HG02943 (cell line): ENCODE results near the gene PHAX.
"Not testable (repeated sequence)": the region's sequence is repeated elsewhere in the genome, so short reads cannot be mapped to it uniquely, and the experiment has no call there.

ENCODE experiments used
- ATAC-seq: cut with Tn5 transposase; IDR thresholded peaks from one replicate; pipeline ENCODE4 v1.9.1; 2021; ENCODE audit warnings: mild to moderate bottlenecking, low read depth, moderate library complexity; ENCODE audit not compliant: unreplicated experiment

PHAX gene, protein sequence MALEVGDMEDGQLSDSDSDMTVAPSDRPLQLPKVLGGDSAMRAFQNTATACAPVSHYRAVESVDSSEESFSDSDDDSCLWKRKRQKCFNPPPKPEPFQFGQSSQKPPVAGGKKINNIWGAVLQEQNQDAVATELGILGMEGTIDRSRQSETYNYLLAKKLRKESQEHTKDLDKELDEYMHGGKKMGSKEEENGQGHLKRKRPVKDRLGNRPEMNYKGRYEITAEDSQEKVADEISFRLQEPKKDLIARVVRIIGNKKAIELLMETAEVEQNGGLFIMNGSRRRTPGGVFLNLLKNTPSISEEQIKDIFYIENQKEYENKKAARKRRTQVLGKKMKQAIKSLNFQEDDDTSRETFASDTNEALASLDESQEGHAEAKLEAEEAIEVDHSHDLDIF

DNA sequence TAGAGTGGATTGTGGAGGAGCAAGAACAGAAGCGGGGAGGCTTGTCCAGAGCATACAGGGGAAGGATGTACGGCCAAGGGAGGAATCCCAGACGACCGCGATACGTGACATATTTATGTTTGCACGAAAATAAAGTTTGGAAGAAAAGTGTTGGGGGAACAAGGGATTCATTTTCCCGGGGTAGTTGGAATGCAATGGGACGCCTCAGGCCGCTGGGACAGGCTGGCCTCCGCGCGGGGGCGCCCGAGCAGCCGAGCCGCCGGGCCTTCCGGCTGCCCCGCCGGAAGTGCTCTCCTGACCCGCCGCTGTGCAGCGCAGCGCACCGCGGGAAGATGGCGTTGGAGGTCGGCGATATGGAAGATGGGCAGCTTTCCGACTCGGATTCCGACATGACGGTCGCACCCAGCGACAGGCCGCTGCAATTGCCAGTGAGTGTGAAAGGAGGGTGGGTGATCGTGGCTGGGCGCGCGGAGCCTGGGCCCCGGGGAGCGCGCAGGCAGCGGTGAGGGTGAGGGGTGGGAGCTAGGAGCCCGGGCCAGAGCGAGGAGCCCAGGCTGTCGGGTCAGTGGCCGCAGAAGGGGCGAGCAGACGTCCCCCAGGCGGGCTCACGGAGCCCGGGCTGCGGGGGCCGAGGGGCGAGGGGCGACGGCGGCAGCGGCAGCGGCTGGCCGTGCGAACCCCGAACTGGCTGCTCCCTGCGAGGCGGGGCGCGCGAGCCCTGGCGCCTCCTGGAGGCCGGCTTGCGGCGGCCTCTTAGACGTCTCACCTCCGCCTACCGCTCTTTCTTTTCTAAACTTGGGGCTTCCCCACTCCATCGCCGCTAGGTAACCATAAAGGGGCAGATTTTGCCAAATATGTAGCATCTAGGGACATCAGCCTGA is at the start of gene PHAX:
Gene PHAX (plus strand): TSS at position 317 of the 881 bp plus-strand sequence. CDS start 16 bp downstream, at position 333.
- peak; percentile 93 for ATAC-seq

DNA sequence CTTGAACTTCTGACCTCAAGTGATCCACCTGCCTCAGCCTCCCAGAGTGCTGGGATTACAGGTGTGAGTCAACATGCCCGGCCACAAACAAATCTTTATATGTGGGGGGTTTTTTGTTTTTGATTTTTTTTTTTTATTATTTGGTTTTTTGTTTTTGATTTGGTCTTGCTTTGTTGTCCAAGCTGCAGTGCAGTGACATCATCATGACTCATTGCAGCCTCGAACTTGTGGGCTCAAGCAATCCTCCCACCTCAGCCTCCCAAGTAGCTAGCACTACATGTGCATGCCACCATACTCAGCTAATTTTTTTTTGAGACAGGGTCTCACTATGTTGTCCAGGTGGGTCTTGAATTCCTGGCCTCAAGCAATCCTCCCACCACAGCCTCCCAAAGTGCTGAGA is 48.1 kb upstream of the PHAX start:
- no peak for ATAC-seq

DNA sequence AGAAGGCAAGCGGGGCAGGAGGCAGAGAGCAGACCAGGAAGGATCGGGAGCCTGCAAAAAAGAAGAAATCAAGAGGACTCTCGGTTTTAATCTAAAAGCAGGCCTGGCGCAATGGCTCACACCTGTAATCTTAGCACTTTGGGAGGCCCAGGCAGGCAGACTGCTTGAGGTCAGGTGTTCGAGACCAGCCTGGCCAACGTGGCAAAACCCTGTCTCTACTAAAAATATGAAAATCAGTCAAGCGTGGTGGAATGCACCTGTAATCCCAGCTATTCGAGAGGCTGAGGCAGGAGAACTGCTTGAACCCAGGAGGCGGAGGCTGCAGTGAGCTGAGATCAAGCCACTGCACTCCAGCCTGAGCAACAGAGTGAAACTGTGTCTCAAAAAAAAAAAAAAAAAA is 45.6 kb upstream of the PHAX start:
- not testable (repeated sequence) for ATAC-seq

DNA sequence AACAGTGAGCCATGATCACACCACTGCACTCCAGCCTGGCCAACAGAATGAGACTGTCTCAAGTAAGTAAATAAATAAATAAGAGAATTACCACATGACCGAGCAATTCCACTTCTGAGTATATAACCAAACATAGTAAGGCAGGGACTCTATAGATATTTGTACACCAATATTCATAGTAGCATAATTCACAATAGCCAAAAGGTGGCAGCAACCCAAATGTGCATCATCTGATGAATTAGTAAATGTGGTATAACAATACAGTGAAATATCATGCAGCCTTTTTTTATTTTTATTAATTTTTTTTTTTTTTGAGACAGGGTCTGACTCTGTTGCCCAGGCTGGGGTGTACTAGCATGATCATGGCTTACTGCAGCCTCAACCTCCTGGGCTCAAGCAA is 38.8 kb upstream of the PHAX start:
- no peak for ATAC-seq

DNA sequence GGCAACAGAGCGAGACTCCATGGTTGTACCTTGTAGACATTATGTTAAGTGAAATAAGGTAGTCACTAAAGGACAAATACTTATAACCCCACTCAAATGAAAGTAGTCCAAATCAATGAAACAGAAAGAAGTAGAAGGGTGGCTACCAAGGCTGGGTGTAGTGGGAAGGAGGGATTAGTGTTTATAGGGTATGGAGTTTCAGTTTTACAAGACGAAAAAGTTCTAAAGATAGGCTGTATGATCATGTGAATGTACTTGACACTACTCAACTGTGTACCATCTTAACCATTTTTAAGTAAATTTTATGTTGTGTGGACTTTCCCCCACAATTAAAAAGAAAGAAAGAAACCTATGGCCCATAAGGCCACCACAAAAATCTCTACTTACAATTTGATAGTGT is 37.9 kb upstream of the PHAX start:
- ATAC-seq = peak; percentile 86

DNA sequence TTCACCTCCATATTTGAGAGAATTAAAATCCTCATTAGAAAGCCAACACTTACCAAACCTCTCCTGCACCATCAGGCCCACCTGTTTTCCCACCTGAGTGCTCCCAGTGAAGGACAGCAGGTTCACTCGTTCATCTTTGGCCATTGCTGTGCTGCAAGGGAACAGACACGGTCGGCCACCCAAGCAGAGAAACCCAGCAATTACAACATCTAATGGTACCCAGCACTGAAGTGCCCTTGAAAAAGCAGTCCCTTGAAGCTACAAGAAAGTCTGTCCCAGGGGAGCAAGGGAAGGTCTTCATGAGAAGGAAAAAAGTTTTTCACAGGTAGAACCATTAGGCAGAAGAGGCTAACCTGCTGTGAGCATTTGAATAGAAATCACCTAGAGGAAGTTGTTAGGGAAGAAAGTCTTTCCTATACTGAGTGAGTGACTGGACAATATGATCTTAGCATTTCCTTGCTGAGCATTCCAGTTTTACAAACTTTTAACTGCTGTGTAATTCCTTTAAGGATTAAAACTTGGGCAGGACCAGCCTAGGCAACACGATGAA is 32.5 kb upstream of the PHAX start:
- no peak for ATAC-seq

DNA sequence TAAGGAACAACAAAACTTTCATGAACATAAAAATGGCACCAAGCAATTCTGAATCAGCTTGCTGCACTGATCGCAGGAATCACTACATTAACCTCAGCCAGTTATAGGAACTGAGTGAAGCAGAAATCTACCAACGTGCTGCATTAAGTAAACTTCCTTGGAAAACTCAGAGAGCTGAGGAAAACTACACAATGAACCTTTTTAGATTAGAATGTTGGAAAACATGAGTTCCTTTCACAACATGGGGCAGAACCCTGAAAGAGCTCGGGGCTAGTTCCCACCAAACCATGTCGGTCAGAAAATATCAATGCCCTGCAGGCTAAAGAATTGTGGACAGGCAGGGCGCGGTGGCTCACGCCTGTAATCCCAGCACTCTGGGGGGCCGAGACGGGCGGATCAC is 25.1 kb upstream of the PHAX start:
- no peak for ATAC-seq

DNA sequence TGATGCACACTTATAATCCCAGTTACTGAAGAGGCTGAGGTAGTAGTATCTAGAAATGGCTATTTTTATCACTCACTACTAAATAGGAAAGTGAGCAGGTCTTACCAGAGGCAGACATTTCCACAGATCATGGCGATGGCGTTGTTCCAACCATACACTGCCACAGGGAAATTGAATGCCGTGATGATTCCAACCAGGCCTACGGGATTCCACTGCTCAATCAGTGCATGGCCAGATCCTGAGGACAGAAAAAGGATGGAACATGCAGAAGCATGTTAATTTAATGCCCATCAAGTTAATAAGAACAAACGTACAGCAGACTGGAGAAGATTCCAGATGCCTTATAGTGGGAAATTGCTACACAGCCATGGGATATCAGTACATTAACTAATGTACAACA is 23.8 kb upstream of the PHAX start:
- ATAC-seq = no peak

DNA sequence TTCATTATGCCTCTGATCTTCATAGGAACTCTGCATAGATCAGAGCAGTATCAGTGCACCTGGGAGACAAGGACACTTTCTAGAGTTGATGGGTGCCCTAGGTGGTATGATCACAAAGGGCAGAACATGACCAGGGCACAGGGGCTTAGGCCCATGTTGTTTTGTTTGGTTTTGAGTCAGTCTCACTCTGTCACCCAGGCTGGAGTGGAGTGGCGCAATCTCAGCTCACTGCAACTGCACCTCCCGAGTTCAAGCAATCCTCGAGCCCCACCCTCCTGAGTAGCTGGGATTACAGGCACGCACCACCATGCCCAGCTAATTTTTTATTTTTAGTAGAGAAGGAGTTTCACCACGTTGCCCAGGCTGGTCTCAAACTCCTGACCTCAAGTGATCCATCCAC is 23.3 kb upstream of the PHAX start:
- ATAC-seq = no peak

DNA sequence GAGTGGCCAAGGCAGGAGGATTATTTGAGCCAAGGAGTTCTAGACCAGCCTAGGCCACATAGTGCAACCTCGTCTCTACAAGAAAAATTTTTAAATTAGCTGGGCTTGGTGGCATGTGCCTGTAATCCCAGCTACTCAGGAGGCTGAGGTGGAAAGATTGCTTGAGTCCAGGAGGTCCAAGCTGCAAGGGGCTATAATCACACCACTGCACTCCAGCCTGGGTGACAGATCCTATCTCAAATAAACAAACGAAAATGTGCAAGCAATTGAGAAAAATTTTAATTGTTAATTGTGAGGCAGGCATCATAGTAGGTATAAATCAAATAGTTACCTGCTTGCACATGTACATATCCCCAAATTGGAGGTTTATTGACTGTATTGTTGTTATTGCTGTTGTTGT is 21.0 kb upstream of the PHAX start:
- no peak for ATAC-seq

DNA sequence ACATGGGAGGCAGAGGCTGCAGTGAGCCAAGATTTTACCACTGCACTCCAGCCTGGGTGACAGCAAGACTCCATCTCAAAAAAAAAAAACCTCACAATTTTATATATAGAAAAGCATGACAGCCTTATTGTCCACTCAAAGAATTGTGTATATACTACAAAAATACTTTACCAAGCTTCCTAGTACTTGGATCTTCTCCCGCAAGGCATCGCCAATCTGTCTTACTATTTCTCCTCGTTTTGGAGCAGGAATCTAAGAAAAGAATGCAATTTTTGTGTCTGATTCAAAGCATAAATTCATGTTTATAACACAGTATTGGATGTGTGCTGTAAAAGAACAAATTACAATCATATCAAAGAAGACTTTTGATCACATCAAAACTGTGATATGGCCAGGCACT is 17.0 kb upstream of the PHAX start:
- ATAC-seq = no peak

DNA sequence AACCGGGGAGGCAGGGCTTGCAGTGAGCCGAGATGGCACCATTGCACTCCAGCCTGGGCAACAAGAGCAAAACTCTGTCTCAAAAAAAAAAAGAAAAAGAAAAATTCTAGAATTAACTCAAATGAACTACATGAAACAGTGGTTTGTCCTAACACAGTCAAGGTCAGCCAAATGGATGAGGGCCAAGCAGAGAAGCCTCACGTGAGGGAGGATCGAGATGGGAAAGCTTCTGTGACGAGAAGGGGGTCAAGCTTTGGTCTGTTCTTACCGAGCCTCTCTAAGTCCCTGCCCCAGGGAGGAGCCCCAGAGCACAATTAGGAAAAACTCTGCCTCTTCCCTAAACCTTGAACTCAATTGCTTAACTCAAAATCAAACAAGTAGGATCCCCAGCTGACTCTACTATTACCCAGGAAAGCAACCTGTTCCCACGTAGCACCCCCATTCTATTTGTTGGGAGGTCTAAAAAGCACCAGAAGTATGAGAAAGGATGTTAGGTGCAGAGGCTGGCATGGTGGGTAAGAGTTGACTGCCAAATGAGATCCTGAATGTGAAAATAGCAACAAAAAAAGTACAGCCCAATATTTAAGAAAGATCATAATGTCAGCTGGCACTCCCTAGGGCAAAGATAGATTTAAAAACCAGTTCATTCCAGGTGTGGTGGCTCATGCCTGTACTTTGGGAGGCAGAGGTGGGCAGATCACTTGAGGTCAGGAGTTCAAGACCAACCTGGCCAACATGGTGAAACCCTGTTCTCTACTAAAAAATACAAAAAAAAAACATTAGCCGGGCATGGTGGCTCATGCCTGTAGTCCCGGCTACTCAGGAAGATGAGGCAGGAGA is 13.0 kb upstream of the PHAX start:
- no peak for ATAC-seq

DNA sequence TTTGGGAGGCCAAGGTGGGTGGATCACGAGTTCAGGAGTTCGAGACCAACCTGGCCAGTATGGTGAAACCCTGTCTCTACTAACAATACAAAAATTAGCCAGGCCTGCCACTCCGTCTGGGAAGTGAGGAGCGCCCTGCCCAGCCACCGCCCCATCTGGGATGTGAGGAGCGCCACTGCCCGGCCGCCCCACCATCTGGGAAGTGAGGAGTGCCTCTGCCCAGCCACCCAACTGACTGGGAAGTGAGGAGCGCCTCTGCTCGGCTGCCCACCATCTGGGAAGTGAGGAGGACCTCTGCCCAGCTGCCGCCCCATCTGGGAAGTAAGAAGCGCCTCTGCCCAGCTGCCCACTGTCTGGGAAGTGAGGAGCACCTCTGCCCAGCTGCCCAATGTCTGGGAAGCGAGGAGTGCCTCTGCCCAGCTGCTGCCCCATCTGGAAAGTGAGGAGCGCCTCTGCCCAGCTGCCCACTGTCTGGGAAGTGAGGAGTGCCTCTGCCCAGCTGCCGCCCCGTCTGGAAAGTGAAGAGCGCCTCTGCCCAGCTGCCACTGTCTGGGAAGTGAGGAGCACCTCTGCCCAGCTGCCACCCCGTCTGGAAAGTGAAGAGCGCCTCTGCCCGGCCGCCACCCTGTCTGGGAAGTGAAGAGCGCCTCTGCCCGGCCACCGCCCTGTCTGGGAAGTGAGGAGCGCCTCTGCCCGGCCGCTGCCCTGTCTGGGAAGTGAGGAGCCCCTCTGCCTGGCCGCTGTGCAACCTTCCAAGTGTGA is 11.0 kb upstream of the PHAX start:
- ATAC-seq = no peak

DNA sequence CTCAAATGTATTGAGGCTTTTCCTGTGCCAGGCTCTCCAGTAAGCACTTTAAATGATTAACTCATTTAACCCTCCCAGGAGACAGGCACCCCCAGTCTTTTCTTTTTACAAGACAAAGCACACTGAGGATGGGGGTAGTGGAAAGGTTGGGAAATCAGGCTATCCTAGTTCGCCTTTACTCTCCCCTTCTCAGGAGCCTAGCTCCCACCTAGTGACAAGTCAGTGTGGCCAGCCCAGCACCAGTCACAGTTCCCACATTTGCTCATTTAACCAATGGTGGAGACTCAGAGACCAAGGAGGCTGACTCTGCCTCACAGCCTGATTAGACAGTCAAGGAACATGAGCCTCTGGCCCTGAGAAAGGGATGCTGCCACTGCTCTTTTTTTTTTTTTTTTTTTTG is 9.2 kb upstream of the PHAX start:
- no peak for ATAC-seq

DNA sequence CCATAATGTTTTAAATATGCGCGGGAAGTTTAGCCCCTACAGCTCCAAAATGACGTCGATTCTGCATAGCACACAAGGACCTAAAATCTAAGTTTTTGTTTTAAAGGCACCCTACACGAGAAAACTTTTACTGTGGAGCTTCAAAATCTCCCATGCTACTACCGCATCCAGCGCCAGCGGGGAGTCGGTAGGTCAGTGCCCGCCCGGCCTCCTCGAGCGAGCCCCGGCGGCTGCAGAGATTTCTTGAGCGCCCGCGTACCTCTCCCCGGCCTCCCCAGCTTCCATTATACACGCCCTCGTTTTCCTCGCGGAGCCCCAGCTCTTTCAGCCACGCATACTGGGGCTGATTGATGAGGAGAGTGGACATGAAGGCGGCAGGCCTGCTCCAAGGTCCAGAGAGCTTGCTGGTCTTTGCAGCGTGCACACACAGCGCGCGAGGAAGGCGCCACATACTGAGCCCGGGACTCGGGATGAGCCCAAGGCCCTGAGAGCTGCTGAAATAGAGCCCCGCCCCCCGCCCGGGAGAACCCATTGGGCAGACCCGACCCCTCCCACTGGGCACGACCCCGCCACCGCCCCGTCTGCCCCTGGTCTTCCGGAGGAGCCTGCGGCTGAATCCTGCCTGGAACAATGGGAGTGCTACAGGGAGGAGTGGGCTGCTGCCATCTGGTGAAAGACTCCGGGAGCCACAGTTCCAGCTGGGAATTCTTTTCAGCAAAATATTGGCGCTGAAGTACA is 5.8 kb upstream of the PHAX start, which contains the start of gene ALDH7A1:
Gene ALDH7A1 (minus strand): TSS at position 472 of the 738 bp plus-strand sequence. CDS start 21 bp downstream, at position 451.
- ATAC-seq = peak; percentile 70

DNA sequence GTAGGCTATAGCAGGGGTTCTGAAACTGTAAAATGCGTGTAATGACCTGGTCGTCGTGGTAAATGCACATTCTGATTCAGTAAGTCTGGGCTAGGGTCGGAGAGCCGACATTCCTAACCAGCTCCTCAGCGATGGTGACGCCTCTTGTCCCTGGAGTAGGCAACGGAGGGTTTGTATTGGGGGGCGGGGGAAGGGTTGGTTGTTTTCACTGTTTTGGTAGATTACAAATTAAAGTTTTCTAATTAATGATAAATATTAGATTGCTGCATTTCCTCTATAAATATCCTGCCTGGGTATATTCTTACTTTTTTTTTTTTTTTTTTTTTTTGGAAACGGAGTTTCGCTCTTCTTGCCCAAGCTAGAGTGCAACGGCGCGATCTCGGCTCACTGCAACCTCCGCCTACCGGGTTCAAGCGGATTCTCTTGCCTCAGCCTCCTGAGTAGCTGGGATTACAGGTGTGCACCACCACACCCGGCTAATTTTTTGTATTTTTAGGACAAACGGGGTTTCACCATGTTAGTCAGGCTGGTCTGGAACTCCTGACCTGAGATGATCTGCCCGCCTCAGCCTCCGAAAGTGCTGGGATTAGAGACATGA is 5.2 kb upstream of the PHAX start:
- peak; percentile 3 for ATAC-seq

DNA sequence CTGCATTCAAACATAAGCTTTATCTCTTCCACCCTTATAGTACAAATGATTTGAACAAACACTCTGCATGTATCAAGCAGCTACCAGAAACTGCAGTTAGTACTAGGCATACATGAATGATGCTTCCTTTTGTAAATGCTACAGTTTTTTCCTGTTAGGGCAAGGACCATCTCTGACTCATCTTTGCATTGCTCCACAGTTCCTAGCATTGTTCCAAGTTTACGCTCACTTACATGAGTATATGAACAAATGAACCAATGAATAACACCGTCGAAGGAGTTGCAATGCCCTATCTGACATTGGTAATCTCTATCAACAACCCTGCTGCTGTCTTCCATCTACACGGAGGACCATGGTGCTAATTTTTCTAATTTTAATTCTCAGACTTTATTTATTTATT is 3.6 kb upstream of the PHAX start:
- no peak for ATAC-seq

DNA sequence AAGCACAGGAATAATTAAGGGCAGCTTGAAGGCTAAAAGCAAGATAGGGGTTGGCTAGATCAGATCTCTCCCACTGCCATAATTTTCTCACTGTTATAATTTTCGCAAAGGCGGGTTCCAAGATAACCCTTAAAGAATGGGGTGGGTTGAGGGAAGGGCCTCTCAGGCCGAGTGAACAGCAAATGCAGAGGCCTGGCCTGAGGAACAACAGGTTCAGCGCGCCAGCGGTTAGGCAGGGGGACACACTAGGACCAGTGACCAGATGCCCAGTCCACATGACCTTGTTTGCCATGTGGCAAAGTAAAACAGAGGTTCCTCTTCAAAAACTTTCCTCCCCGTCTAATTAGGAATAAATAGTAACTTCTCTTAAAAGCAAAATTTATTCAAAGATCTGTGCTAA is 1.2 kb upstream of the PHAX start:
- no peak for ATAC-seq
